OCI-LY7 (cell line): Measurements from ENCODE around the gene NOP9. TPM values are rescaled to one million over a fixed set of nuclear protein-coding genes. Genes with fewer than 3 reads are reported as not detected.

ENCODE experiments used
- BruUV-seq: library from RNA; stranded (reverse); fragments of 400-500 nt; replicated peaks from 2 replicates; lab custom pipeline; 2021; lab: Mats Ljungman, UMichigan
- CTCF ChIA-PET: fragments of 300-600 bp; sonication (Branson Sonifier 250); formaldehyde crosslinking; loops from one replicate; lab custom pipeline; 2022; ENCODE audit warnings: antibody characterized with exemption; ENCODE audit not compliant: unreplicated experiment; lab: Charles Lee
- POLR2A ChIA-PET: fragments of 300-600 bp; sonication (Branson Sonifier 250); formaldehyde crosslinking; loops from one replicate; lab custom pipeline; 2022; ENCODE audit warnings: antibody characterized with exemption; lab: Charles Lee
- DNase-seq: peaks from one replicate; pipeline ENCODE4 v3.0.0-alpha.2; 2015; ENCODE audit warnings: low spot score
- H2AFZ ChIP-seq: fragments of 200-600 bp; sonication (generic), shearing (Covaris generic); 2 replicates; pipeline ENCODE4 v1.6.1; 2014; ENCODE audit warnings: mild to moderate bottlenecking, antibody characterized with exemption, low read length, moderate library complexity
- H3K27ac ChIP-seq: fragments of 200-600 bp; sonication (generic); 2 replicates; pipeline ENCODE4 v1.5.1; 2014; ENCODE audit warnings: mixed run types, low read depth, mild to moderate bottlenecking, moderate library complexity, low read length, inconsistent platforms; ENCODE audit not compliant: poor library complexity, severe bottlenecking
- H3K36me3 ChIP-seq: fragments of 200-600 bp; sonication (generic); 2 replicates; pipeline ENCODE4 v1.6.1; 2014; ENCODE audit warnings: mild to moderate bottlenecking, antibody characterized with exemption, low read length, moderate library complexity, mixed read lengths; ENCODE audit not compliant: insufficient read depth
- H3K4me1 ChIP-seq: fragments of 200-600 bp; sonication (generic); 2 replicates; pipeline ENCODE4 v1.5.1; 2014; ENCODE audit warnings: mild to moderate bottlenecking, low read length; ENCODE audit not compliant: insufficient read depth, poor library complexity, severe bottlenecking
- H3K4me2 ChIP-seq: fragments of 200-600 bp; sonication (generic); 2 replicates; pipeline ENCODE4 v1.6.1; 2014; ENCODE audit warnings: mild to moderate bottlenecking, low read length
- H3K4me3 ChIP-seq: fragments of 200-600 bp; sonication (generic); 2 replicates; pipeline ENCODE4 v1.5.1; 2014; ENCODE audit warnings: mild to moderate bottlenecking, low read depth, low read length; ENCODE audit not compliant: poor library complexity, severe bottlenecking
- H3K79me2 ChIP-seq: fragments of 200-600 bp; sonication (generic); 2 replicates; pipeline ENCODE4 v1.6.1; 2016; ENCODE audit warnings: low read depth, mild to moderate bottlenecking, low read length, moderate library complexity, mixed read lengths; ENCODE audit not compliant: insufficient read depth
- H3K9me2 ChIP-seq: fragments of 200-600 bp; sonication (generic); 2 replicates; pipeline ENCODE4 v1.6.1; 2016; ENCODE audit warnings: mild to moderate bottlenecking, low read length, mixed read lengths; ENCODE audit not compliant: insufficient read depth
- H3K9me3 ChIP-seq: fragments of 200-600 bp; sonication (generic); 2 replicates; pipeline ENCODE4 v1.6.1; 2014; ENCODE audit warnings: mild to moderate bottlenecking, mixed run types, low read length, mixed read lengths
- H4K20me1 ChIP-seq: fragments of 200-600 bp; sonication (generic); 2 replicates; pipeline ENCODE4 v1.6.1; 2014; ENCODE audit warnings: mild to moderate bottlenecking, antibody characterized with exemption, low read length, moderate library complexity, mixed read lengths; ENCODE audit not compliant: insufficient read depth
- CTCF ChIP-seq: fragments of 200-600 bp; sonication (generic); conservative IDR thresholded peaks from 2 replicates; pipeline ENCODE4 v1.5.1; 2014; ENCODE audit warnings: mild to moderate bottlenecking, antibody characterized with exemption, low read length, moderate library complexity, mixed read lengths
- EZH2phosphoT487 ChIP-seq: fragments of 200-600 bp; sonication (generic); IDR thresholded peaks from 2 replicates; pipeline ENCODE4 v1.6.1; 2018; ENCODE audit warnings: low read depth, borderline replicate concordance, mild to moderate bottlenecking, mixed run types, antibody characterized with exemption, low read length, moderate library complexity, mixed read lengths
- intact Hi-C: fragments of 100-400 bp; cut with micrococcal nuclease; formaldehyde crosslinking; loops from one replicate; pipeline ENCODE4 v1.10.0; 2022; ENCODE audit not compliant: unreplicated experiment
- total RNA-seq, 2 experiments: library from RNA; depleted of rRNA in 1 of 2; stranded (reverse); fragments of >200 nt in 1 of 2; shearing (Covaris generic) in 1 of 2; gene quantifications; 2 replicates each; pipeline ENCODE4 v1.2.3, GENCODE V29; 2014 to 2022

NOP9 gene
- total RNA-seq, 2 experiments from 2014 or later = 33.2 to 52.6 TPM

GRCh38 chr14:24317141-24317928 is 17.7 kb downstream of the NOP9 start:
- Histone ChIP-seq H4K20me1 (no peaks in the 10 kb centered on the region), H3K9me2 (no peaks in the 10 kb centered on the region), H3K9me3 (no peaks in the 10 kb centered on the region), H3K36me3 (peaks cover 16% of the 10 kb centered on the region; the same call in 1 of the 2 replicates), H3K4me1 (peaks cover 18% of the 10 kb centered on the region), H3K4me2 (no peak overlapping the region), H3K27ac (no peak overlapping the region), H3K79me2 (no peaks in the 10 kb centered on the region), H2AFZ (no peak overlapping the region), H3K4me3 (no peak overlapping the region)
- DNase-seq = no peak
- no TSS peak for BruUV-seq
- intact Hi-C loops = no loop called here
- no peak for TF ChIP-seq EZH2phosphoT487
- no peak for TF ChIP-seq CTCF
- CTCF ChIA-PET = no interaction called here
- POLR2A ChIA-PET = no interaction called here

- TF ChIP-seq EZH2phosphoT487 = no peak
- no peak for TF ChIP-seq CTCF
- intact Hi-C loops = no loop called here
- H3K4me3 ChIP-seq = no peak overlapping the region
- no peak overlapping the region for H3K27ac ChIP-seq
- DNase-seq = no peak
- no peaks in the 10 kb centered on the region for H3K4me1 ChIP-seq
- BruUV-seq = no TSS peak
- no peak overlapping the region for H2AFZ ChIP-seq
- H3K79me2 ChIP-seq = no peaks in the 10 kb centered on the region
- CTCF ChIA-PET = no interaction called here
- H3K9me2 ChIP-seq = no peaks in the 10 kb centered on the region
- H4K20me1 ChIP-seq = no peaks in the 10 kb centered on the region
- POLR2A ChIA-PET = no interaction called here
- no peaks in the 10 kb centered on the region for H3K9me3 ChIP-seq
- H3K4me2 ChIP-seq = no peak overlapping the region
- H3K36me3 ChIP-seq = no peaks in the 10 kb centered on the region
Measured at GRCh38 chr14:24321212-24321975, 21.7 kb downstream of the NOP9 start.

- Histone ChIP-seq H3K27ac (no peak overlapping the region), H3K4me2 (no peak overlapping the region), H3K36me3 (no peaks in the 10 kb centered on the region), H3K9me3 (no peaks in the 10 kb centered on the region), H3K4me3 (no peak overlapping the region), H3K4me1 (peaks cover 7% of the 10 kb centered on the region), H2AFZ (no peak overlapping the region), H3K9me2 (no peaks in the 10 kb centered on the region), H3K79me2 (no peaks in the 10 kb centered on the region), H4K20me1 (no peaks in the 10 kb centered on the region)
- ChIA-PET CTCF (interaction anchor here (0.6 kb wide), 2 partner anchors 15 to 121 kb away, joined by 3 read pairs; partner anchors contain the start of gene CIDEB), POLR2A (no interaction called here)
- no peak for DNase-seq
- TF ChIP-seq EZH2phosphoT487 (no peak), CTCF (no peak)
- no TSS peak for BruUV-seq
- intact Hi-C loops = no loop called here
Measured at GRCh38 chr14:24322672-24323071, 23.0 kb downstream of the NOP9 start.
